ENCODE measurements around the gene IL16.

- TF ChIP-seq CTCF (optimal IDR thresholded peaks at IDR 0.05 in 1 of 3, IDR thresholded peaks at IDR 0.05 in 1 of 3, conservative IDR thresholded peaks at IDR 0.05 in 1 of 3; ENCODE audit: extremely low read depth in 1 of 3, insufficient read depth in 2 of 3, low read length in 3 of 3) (no peak), EZH2 (IDR thresholded peaks at IDR 0.05; ENCODE audit: low read length) (no peak)
These were observed 32.9 kb downstream of the IL16 start for GRCh38 chr15:81229586-81229985.

Measured in keratinocyte (primary cell).